GM13977 (cell line): Measurements from ENCODE around the gene COL4A1.

Experiments
- DNase-seq: peaks from one replicate; pipeline ENCODE4 v3.0.0; 2012; ENCODE audit warnings: low spot score
- in situ Hi-C: fragments of 300-500 bp; cut with MboI; formaldehyde crosslinking; loops from one replicate; pipeline ENCODE4 v1.12.0; 2022; ENCODE audit warnings: low sequenced_read_pairs, low pct_unique_long_range_greater_than_20kb, mixed read lengths, inconsistent platforms; ENCODE audit not compliant: unreplicated experiment
- TF ChIP-seq, protein P1 (sequence below): IDR thresholded peaks from 2 replicates; pipeline ENCODE4 v1.5.1; 2012; ENCODE audit warnings: mild to moderate bottlenecking, control low read depth; ENCODE audit not compliant: insufficient read depth; ENCODE audit errors: extremely low read depth, missing control alignments

COL4A1 gene

GRCh38 chr13:110192472-110192871 lies 114.5 kb downstream of the COL4A1 start:
- TF ChIP-seq, protein P1, sequence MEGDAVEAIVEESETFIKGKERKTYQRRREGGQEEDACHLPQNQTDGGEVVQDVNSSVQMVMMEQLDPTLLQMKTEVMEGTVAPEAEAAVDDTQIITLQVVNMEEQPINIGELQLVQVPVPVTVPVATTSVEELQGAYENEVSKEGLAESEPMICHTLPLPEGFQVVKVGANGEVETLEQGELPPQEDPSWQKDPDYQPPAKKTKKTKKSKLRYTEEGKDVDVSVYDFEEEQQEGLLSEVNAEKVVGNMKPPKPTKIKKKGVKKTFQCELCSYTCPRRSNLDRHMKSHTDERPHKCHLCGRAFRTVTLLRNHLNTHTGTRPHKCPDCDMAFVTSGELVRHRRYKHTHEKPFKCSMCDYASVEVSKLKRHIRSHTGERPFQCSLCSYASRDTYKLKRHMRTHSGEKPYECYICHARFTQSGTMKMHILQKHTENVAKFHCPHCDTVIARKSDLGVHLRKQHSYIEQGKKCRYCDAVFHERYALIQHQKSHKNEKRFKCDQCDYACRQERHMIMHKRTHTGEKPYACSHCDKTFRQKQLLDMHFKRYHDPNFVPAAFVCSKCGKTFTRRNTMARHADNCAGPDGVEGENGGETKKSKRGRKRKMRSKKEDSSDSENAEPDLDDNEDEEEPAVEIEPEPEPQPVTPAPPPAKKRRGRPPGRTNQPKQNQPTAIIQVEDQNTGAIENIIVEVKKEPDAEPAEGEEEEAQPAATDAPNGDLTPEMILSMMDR: no peak
- in situ Hi-C loops: no loop called here
- no peak for DNase-seq

GRCh38 chr13:110187641-110188161 lies 119.3 kb downstream of the COL4A1 start:
- TF ChIP-seq, protein P1: no peak
- DNase-seq: no peak
- in situ Hi-C loops: no loop called here

DNA sequence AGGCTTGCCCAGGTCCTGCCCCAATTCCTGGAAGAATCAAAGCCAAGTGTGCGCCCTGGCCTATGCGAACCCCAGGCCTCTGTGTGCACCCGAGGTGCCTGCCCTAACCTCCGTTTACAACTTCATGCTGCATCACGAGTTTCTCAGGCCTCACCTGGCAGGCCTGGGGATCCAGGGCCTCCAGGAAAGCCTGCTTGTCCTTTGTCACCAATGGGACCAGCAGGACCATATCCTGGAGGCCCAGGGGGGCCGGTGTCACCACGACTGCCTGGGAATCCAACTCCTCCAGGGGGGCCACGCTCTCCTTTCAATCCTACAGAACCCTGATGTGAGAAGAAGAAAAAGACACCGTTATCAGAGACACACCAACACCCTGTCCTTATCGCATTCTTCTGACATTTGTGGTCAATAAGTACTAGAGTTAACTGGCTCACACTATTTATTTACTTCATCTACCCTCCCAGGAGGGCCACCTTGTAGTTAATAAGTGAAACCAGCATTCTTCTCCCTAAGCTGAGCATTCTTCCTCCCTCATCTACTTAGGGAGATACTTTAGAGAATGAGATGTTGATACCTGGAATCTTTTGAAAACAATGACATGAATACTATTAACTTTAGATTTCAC lies 120.6 kb downstream of the COL4A1 start:
- TF ChIP-seq, protein P1: no peak
- DNase-seq: no peak
- in situ Hi-C loops: no loop called here

DNA sequence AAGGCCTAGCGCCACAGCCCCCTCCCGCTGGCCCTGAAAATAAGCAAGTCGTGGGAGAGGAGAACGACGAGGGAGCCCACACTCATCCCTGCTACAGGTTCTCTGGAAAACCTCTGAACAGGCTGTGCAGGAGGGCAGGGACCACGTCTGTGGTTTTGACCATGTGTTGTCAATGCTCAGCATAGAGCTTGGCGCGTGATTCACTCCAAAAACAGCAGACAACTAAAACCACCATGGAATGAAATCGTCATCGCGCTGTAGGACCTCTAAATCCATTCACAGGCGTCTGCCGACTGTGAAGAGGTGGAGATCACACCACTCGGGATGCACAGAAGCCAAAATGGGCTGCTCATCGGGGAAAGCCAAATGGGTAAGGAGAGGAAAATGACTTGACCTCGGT lies 121.3 kb downstream of the COL4A1 start:
- in situ Hi-C loops: no loop called here
- no peak for DNase-seq
- TF ChIP-seq, protein P1: no peak

DNA sequence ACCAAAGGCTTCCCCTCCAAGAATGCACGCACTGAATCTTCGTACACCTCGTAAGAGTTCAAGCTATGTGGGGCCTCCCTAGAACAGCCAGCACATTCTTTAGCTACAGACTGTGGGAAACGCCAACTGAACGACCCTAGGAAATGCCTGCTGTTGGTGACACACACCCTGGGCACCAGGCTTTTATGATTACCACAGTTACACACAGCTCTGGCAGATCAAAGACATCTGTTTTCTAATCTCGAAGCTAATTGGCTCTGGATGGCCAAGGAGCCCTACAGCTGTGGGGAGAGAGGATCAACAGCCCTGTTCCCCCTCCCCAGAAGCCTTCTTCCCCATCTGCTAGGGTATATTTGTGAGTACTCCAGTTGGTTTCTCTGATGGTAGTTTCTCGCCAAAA lies 123.0 kb downstream of the COL4A1 start:
- TF ChIP-seq, protein P1: no peak
- DNase-seq: no peak
- in situ Hi-C loops: no loop called here

DNA sequence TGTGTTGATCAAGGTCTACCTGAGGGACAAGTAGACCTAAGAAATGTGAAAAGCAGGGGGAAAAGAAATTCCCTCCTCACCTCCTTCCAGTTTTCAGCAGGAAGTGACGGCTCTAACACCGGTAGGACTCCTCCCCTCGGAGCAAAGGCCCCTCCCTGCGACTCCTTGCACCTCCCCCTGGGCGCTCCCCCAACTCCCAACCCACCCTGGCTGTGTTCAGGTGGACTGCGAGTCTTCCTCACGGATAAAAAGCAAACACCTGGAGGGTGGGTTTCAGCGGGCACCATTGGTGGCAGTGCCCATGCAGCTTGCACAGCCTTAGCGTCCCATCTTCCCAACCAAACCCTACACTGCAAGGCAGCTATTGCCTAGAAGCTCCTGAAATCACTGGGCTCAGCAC lies 124.5 kb downstream of the COL4A1 start:
- TF ChIP-seq, protein P1: no peak
- in situ Hi-C loops: no loop called here
- DNase-seq: no peak

GRCh38 chr13:110182003-110182402 lies 125.0 kb downstream of the COL4A1 start:
- TF ChIP-seq, protein P1: no peak
- in situ Hi-C loops: no loop called here
- no peak for DNase-seq
